HepG2 (cell line): Measurements from ENCODE around the gene PRICKLE2. TPM values are rescaled to one million over a fixed set of nuclear protein-coding genes. Genes with fewer than 3 reads are reported as not detected.

Source experiments
- ATAC-seq: fragments of 200-7000 bp; cut with Tn5 transposase; 3 replicates; pipeline ENCODE4 v1.9.1; 2020; ENCODE audit warnings: mild to moderate bottlenecking, moderate library complexity
- BruUV-seq: library from RNA; stranded (reverse); fragments of 400-500 nt; replicated peaks from 2 replicates; lab custom pipeline; 2021; lab: Mats Ljungman, UMichigan
- CTCF ChIA-PET: fragments of 300-600 bp; formaldehyde crosslinking; extraction: SDS; loops from one replicate; lab custom pipeline; 2021; ENCODE audit warnings: low total read pairs, inconsistent platforms, low intra/inter-chr PET ratio; lab: Yijun Ruan, JAX
- POLR2A ChIA-PET: fragments of 350-600 bp; sonication (Branson Sonifier 250); formaldehyde crosslinking; loops from one replicate; lab custom pipeline; 2020; ENCODE audit warnings: antibody characterized with exemption, inconsistent platforms; lab: Yijun Ruan, JAX
- DNase-seq: peaks from one replicate; pipeline ENCODE4 v3.0.0-alpha.2; 2015; ENCODE audit warnings: low spot score
- FAIRE-seq: peaks from 3 replicates; lab custom pipeline; 2011; peaks lifted over from hg19 to GRCh38; lab: Jason Lieb, UNC
- H2AFZ ChIP-seq: one replicate; pipeline ENCODE4 v1.6.1; 2011; ENCODE audit warnings: low read length, inconsistent platforms
- H3K27ac ChIP-seq: fragments of 300-600 bp; 3 replicates; pipeline ENCODE4 v1.8.0; 2011; ENCODE audit warnings: mixed run types, mild to moderate bottlenecking, mixed read lengths, low read length, inconsistent platforms; ENCODE audit not compliant: insufficient read depth; ENCODE audit errors: extremely low read length
- H3K27me3 ChIP-seq, 2 experiments: fragments of 200-600 bp in 1 of 2; 2 replicates in 1 of 2; 3 replicates in 1 of 2; pipeline versions ENCODE4 v1.6.0 to v1.8.0; 2011; ENCODE audit warnings: low read length in 2 of 2, mild to moderate bottlenecking in 2 of 2, moderate library complexity in 2 of 2, inconsistent platforms in 1 of 2; ENCODE audit not compliant: insufficient read depth in 2 of 2, control insufficient read depth in 1 of 2
- H3K36me3 ChIP-seq, 2 experiments: fragments of 200-600 bp in 1 of 2; replicated peaks in 1 of 2; 2 replicates in 1 of 2; 3 replicates in 1 of 2; pipeline versions ENCODE4 v1.5.1 to v1.8.0; 2011; ENCODE audit warnings: low read length in 2 of 2, inconsistent platforms in 1 of 2; ENCODE audit not compliant: insufficient read depth in 2 of 2, control insufficient read depth in 1 of 2
- H3K4me1 ChIP-seq: 2 replicates; pipeline ENCODE4 v1.5.1; 2012; ENCODE audit warnings: low read length, inconsistent platforms; ENCODE audit not compliant: insufficient read depth
- H3K4me2 ChIP-seq: 2 replicates; pipeline ENCODE4 v1.6.0; 2011; ENCODE audit warnings: low read depth, low read length, inconsistent platforms
- H3K4me3 ChIP-seq, 3 experiments: fragments of 200-600 bp in 1 of 3; sonication (generic), shearing (Covaris generic) in 1 of 3; replicated peaks in 1 of 3; 2 replicates each; pipeline ENCODE4 v1.5.1; 2011 to 2016; ENCODE audit warnings: low read length in 3 of 3, inconsistent platforms in 2 of 3, low read depth in 2 of 3, mild to moderate bottlenecking in 2 of 3, control low read depth in 1 of 3, mixed read lengths in 1 of 3; ENCODE audit not compliant: insufficient read depth in 1 of 3
- H3K79me2 ChIP-seq: one replicate; pipeline ENCODE4 v1.6.1; 2011; ENCODE audit warnings: low read length, inconsistent platforms; ENCODE audit not compliant: insufficient read depth
- H3K9ac ChIP-seq: 2 replicates; pipeline ENCODE4 v1.6.0; 2011; ENCODE audit warnings: mild to moderate bottlenecking, low read depth, low read length, inconsistent platforms; ENCODE audit not compliant: insufficient read depth
- H3K9me3 ChIP-seq: 2 replicates; pipeline ENCODE4 v1.5.1; 2012; ENCODE audit warnings: mild to moderate bottlenecking, low read length
- H4K20me1 ChIP-seq: 2 replicates; pipeline ENCODE4 v1.6.0; 2011; ENCODE audit warnings: inconsistent platforms, mild to moderate bottlenecking, low read length, moderate library complexity; ENCODE audit not compliant: insufficient read depth
- DMAP1 ChIP-seq: IDR thresholded peaks from 2 replicates; pipeline ENCODE4 v1.6.1; 2016
- PTBP1 ChIP-seq: fragments of 200-400 bp; formaldehyde crosslinking; IDR thresholded peaks from 2 replicates; pipeline ENCODE4 v1.6.1; 2018; ENCODE audit warnings: low read length, low read depth; ENCODE audit not compliant: poor library complexity, severe bottlenecking
- SOX5 ChIP-seq: IDR thresholded peaks from 2 replicates; pipeline ENCODE4 v1.6.1; 2016; ENCODE audit warnings: borderline replicate concordance
- ZBTB43 ChIP-seq: sonication (generic); formaldehyde crosslinking; conservative IDR thresholded peaks from 2 replicates; pipeline ENCODE4 v1.4.0; 2020; ENCODE audit warnings: missing genetic modification reagents
- ZFP36 ChIP-seq: fragments of 150-350 bp; IDR thresholded peaks from 2 replicates; pipeline ENCODE4 v1.6.1; 2018; ENCODE audit warnings: borderline replicate concordance, low read length, low read depth; ENCODE audit not compliant: partially characterized antibody
- ZFP36L1 ChIP-seq: sonication (generic); formaldehyde crosslinking; IDR thresholded peaks from 2 replicates; pipeline ENCODE4 v1.8.0; 2022; ENCODE audit warnings: mild to moderate bottlenecking, missing genetic modification reagents, moderate library complexity
- ZHX2 ChIP-seq, 2 experiments: sonication (generic) in 1 of 2; formaldehyde crosslinking in 1 of 2; IDR thresholded peaks; 2 replicates each; pipeline versions ENCODE4 v1.6.1 to v1.9.0; 2014 to 2022; ENCODE audit warnings: antibody characterized with exemption in 1 of 2, borderline replicate concordance in 1 of 2, inconsistent platforms in 1 of 2, low read depth in 1 of 2, missing genetic modification reagents in 1 of 2
- ZNF34 ChIP-seq: sonication (generic); formaldehyde crosslinking; IDR thresholded peaks from 2 replicates; pipeline ENCODE4 v1.4.0; 2020; ENCODE audit warnings: mild to moderate bottlenecking, missing genetic modification reagents, borderline replicate concordance
- ZNF362 ChIP-seq: sonication (generic); formaldehyde crosslinking; IDR thresholded peaks from 2 replicates; pipeline ENCODE4 v1.4.0; 2020; ENCODE audit warnings: missing genetic modification reagents, mild to moderate bottlenecking, borderline replicate concordance
- ZNF710 ChIP-seq: sonication (generic); formaldehyde crosslinking; IDR thresholded peaks from 2 replicates; pipeline ENCODE4 v1.5.0; 2020; ENCODE audit warnings: mild to moderate bottlenecking, missing genetic modification reagents, borderline replicate concordance
- ZNF761 ChIP-seq: sonication (generic); formaldehyde crosslinking; conservative IDR thresholded peaks from 2 replicates; pipeline ENCODE4 v1.4.0; 2020; ENCODE audit warnings: mild to moderate bottlenecking, missing genetic modification reagents
- ZNF792 ChIP-seq: IDR thresholded peaks from 2 replicates; pipeline ENCODE4 v1.6.1; 2016
- ZSCAN22 ChIP-seq: sonication (generic); formaldehyde crosslinking; IDR thresholded peaks from 2 replicates; pipeline ENCODE4 v1.4.0; 2020; ENCODE audit warnings: mild to moderate bottlenecking, missing genetic modification reagents
- ZSCAN31 ChIP-seq: sonication (generic); formaldehyde crosslinking; IDR thresholded peaks from 2 replicates; pipeline ENCODE4 v1.5.0; 2020; ENCODE audit warnings: low read depth, mild to moderate bottlenecking, missing genetic modification reagents
- WGBS: methylation state at CpG from one replicate; pipeline ENCODE4 v1.1.6; 2017; ENCODE audit warnings: low lambda C conversion rate; 5-methylcytosine and 5-hydroxymethylcytosine counted together
- in situ Hi-C: cut with HindIII; loops from 2 replicates; pipeline ENCODE4 v1.10.0; 2017; ENCODE audit warnings: low pct_unique_long_range_greater_than_20kb; ENCODE audit not compliant: extremely low pct_ligation_motif_present
- intact Hi-C: fragments of 100-400 bp; cut with micrococcal nuclease; formaldehyde crosslinking; loops from one replicate; pipeline ENCODE4 v1.10.0; 2022; ENCODE audit not compliant: unreplicated experiment
- polyA plus RNA-seq, 8 experiments: library from polyadenylated mRNA; depleted of rRNA in 3 of 8; stranded (reverse) in 7 of 8; unstranded in 1 of 8; fragments of >200 nt; fragmentation: Illumina TruSeq in 4 of 8; extraction: Trizol in 4 of 8; gene quantifications; 2 replicates each; pipeline versions ENCODE4 v1.2.1 to v1.2.3, GENCODE V29; 2011 to 2016; ENCODE audit warnings: low read depth in 4 of 8, missing spikeins in 1 of 8, mixed read lengths in 1 of 8; ENCODE audit not compliant: insufficient read depth in 1 of 8
- total RNA-seq, 5 experiments: library from RNA; depleted of rRNA; stranded (reverse); fragments of >200 nt; fragmentation: Illumina TruSeq; extraction: Trizol; gene quantifications; 2 replicates each; pipeline ENCODE4 v1.2.3, GENCODE V29; 2016; ENCODE audit warnings: low read depth in 1 of 5

The PRICKLE2 gene
- total and polyA plus RNA-seq, 2 of the 13 experiments (the other 11 are each of a cell fraction or from before 2014, with no cell fraction given) = 0.01 to 0.07 TPM

- Histone ChIP-seq H3K9ac (no peak overlapping the region), H3K9me3 (no peaks in the 10 kb centered on the region), H3K36me3 (no peaks in the 10 kb centered on the region), H2AFZ (no peak overlapping the region), H3K79me2 (no peaks in the 10 kb centered on the region)
- in situ Hi-C loops = no loop called here
- BruUV-seq = no TSS peak
- WGBS = 53% methylated on average over 3 of the region's 3 CpGs
- no peak for ATAC-seq
- intact Hi-C loops = no loop called here
- TF ChIP-seq ZNF710 (CRISPR knock-in tag) = no peak
- no peak for TF ChIP-seq ZBTB43
- no peak for TF ChIP-seq PTBP1
- no peak for TF ChIP-seq ZNF761 (CRISPR knock-in tag)
- no peak for TF ChIP-seq ZFP36L1 (CRISPR knock-in tag)
- no peak for TF ChIP-seq ZFP36
- no peak for TF ChIP-seq ZNF792 (CRISPR knock-in tag)
- TF ChIP-seq ZHX2 (IDR thresholded peaks at IDR 0.05; ENCODE audit: low read depth) = no peak
- no peak for TF ChIP-seq ZHX2 (CRISPR knock-in tag; IDR thresholded peaks at IDR 0.05; ENCODE audit: borderline replicate concordance)
- no peak for TF ChIP-seq ZSCAN31
- no peak for TF ChIP-seq ZNF34 (CRISPR knock-in tag)
- no peak for TF ChIP-seq DMAP1 (CRISPR knock-in tag)
- TF ChIP-seq ZNF362 = no peak
- TF ChIP-seq ZSCAN22 (CRISPR knock-in tag) = no peak
- TF ChIP-seq SOX5 (CRISPR knock-in tag) = no peak
- TF ChIP-seq, all 625 proteins: peak for 0
- ChIA-PET POLR2A (no interaction called here), CTCF (no interaction called here)
- Histone ChIP-seq H3K4me1 (no peaks in the 10 kb centered on the region), H4K20me1 (no peaks in the 10 kb centered on the region), H3K27me3 (no peaks in the 10 kb centered on the region), H3K4me2 (no peak overlapping the region), H3K27ac (no peak overlapping the region), H3K4me3 (no peak overlapping the region)
- FAIRE-seq (no peak), DNase-seq (no peak)
Observed at GRCh38 chr3:64222501-64223111, 2.7 kb downstream of the PRICKLE2 start.
